Aorta (tissue), 5 donors: ENCODE data around the gene LAMA5. TPM values are rescaled to one million over a fixed set of nuclear protein-coding genes. Genes with fewer than 3 reads are reported as not detected.

ENCODE experiments used
- ATAC-seq: fragments of 200-7000 bp; cut with Tn5 transposase; one replicate; pipeline ENCODE4 v1.9.1; 2022; ENCODE audit warnings: moderate library complexity; ENCODE audit not compliant: low FRiP score
- DNase-seq, 2 donors: peaks; one replicate each; pipeline ENCODE4 v3.0.0-alpha.2; 2020
- H3K27ac ChIP-seq, 2 donors: one replicate each; pipeline ENCODE4 v1.5.1; 2013; ENCODE audit warnings: low read length in 2 of 2, mild to moderate bottlenecking in 2 of 2, moderate library complexity in 2 of 2, control low read depth in 1 of 2, inconsistent platforms in 1 of 2, low read depth in 1 of 2
- H3K27me3 ChIP-seq, 2 donors: one replicate each; pipeline ENCODE4 v1.6.1; 2013; ENCODE audit warnings: control low read depth in 1 of 2, low read length in 1 of 2, mild to moderate bottlenecking in 1 of 2, moderate library complexity in 1 of 2; ENCODE audit not compliant: insufficient read depth in 2 of 2, control insufficient read depth in 1 of 2
- H3K36me3 ChIP-seq, 2 donors: one replicate each; pipeline ENCODE4 v1.6.1; 2013; ENCODE audit warnings: control low read depth in 1 of 2, low read length in 1 of 2, mild to moderate bottlenecking in 1 of 2; ENCODE audit not compliant: insufficient read depth in 2 of 2, control insufficient read depth in 1 of 2
- H3K4me1 ChIP-seq, 2 donors: one replicate each; pipeline ENCODE4 v1.6.1; 2013; ENCODE audit warnings: low read length in 2 of 2, control low read depth in 1 of 2, mild to moderate bottlenecking in 1 of 2, moderate library complexity in 1 of 2; ENCODE audit not compliant: insufficient read depth in 2 of 2, control insufficient read depth in 1 of 2
- H3K4me3 ChIP-seq, 2 donors: one replicate each; pipeline ENCODE4 v1.5.1; 2013; ENCODE audit warnings: low read length in 2 of 2, control low read depth in 1 of 2, mild to moderate bottlenecking in 1 of 2
- H3K9me3 ChIP-seq: one replicate; pipeline ENCODE4 v1.6.1; 2013; ENCODE audit warnings: mild to moderate bottlenecking, low read length; ENCODE audit not compliant: control insufficient read depth
- WGBS, 2 donors: extraction: QIAGEN DNeasy Blood & Tissue Kit; methylation state at CpG; one replicate each; pipeline ENCODE4 v1.1.7; 2013; 5-methylcytosine and 5-hydroxymethylcytosine counted together
- intact Hi-C, 2 donors: fragments of 100-400 bp; cut with DNase I; formaldehyde crosslinking; loops; one replicate each; pipeline versions ENCODE4 v1.14.2 to v1.15.0; 2022
- polyA plus RNA-seq, 2 donors: library from polyadenylated mRNA; stranded (reverse); fragments of 200-250 nt; gene quantifications; one replicate each; pipeline ENCODE4 v1.2.3, GENCODE V29; 2013
- total RNA-seq, 2 donors: library from RNA; stranded (reverse); fragmentation: NEBNext Ultra II Directional; extraction: Animal tissue kit (Norgen Biotek cat#: 25700); gene quantifications; one replicate each; pipeline ENCODE4 v1.2.1, GENCODE V29; 2021
- donor health status: healthy with polysubstance abuse.
- donor health status: Bipolar disorder and iron deficiency.
- donor health status: DM: no; HTN: no; CAD: no.
- donor health status: DM: no; HTN: no; CAD: no.
- donor health status: DM: yes; HTN: yes; CAD: no.

The LAMA5 gene
- total and polyA plus RNA-seq, 4 donors, result 52.2 to 395 (median 353) TPM

- Histone ChIP-seq H3K36me3 (peaks cover 0 to 14% of the 10 kb centered on the region in 2 donors), H3K9me3 (no peaks in the 10 kb centered on the region), H3K4me1 (no peaks in the 10 kb centered on the region), H3K27me3 (no peaks in the 10 kb centered on the region), H3K27ac (no peak overlapping the region), H3K4me3 (no peak overlapping the region)
- ATAC-seq (no peak), DNase-seq (no peak)
- 88 to 89% methylated on average over 16 of the region's 16 CpGs for WGBS, 2 donors
- intact Hi-C loops, result no loop called here
These were observed 44.5 kb downstream of the LAMA5 start for GRCh38 chr20:62322492-62323041.

GRCh38 chr20:62321975-62322374 is 45.1 kb downstream of the LAMA5 start:
- H3K4me3 ChIP-seq, result no peak overlapping the region
- no peaks in the 10 kb centered on the region for H3K27me3 ChIP-seq
- intact Hi-C loops, result no loop called here
- no peak overlapping the region for H3K27ac ChIP-seq
- ATAC-seq, result no peak
- no peaks in the 10 kb centered on the region for H3K4me1 ChIP-seq
- H3K9me3 ChIP-seq, result no peaks in the 10 kb centered on the region
- no peak for DNase-seq
- WGBS, 2 donors, result 95 to 97% methylated on average over 16 of the region's 16 CpGs
- peaks cover 0 to 14% of the 10 kb centered on the region in 2 donors for H3K36me3 ChIP-seq

- no peaks in the 10 kb centered on the region for H3K4me1 ChIP-seq
- H3K27me3 ChIP-seq, result no peaks in the 10 kb centered on the region
- intact Hi-C loops, result no loop called here
- H3K36me3 ChIP-seq, result peaks cover 0 to 15% of the 10 kb centered on the region in 2 donors
- H3K4me3 ChIP-seq, result no peak overlapping the region
- no peak for ATAC-seq
- DNase-seq, result no peak
- WGBS, 2 donors, result 81 to 90% methylated on average over 5 to 7 of the region's 7 CpGs
- H3K27ac ChIP-seq, result no peak overlapping the region
- H3K9me3 ChIP-seq, result no peaks in the 10 kb centered on the region
These were observed 45.6 kb downstream of the LAMA5 start for GRCh38 chr20:62321521-62321948.

GRCh38 chr20:62320581-62321354 is 46.3 kb downstream of the LAMA5 start:
- WGBS, 2 donors, result 87 to 89% methylated on average over 21 to 22 of the region's 22 CpGs
- Histone ChIP-seq H3K4me1 (no peaks in the 10 kb centered on the region), H3K4me3 (no peak overlapping the region), H3K27me3 (no peaks in the 10 kb centered on the region), H3K36me3 (peaks cover 0 to 15% of the 10 kb centered on the region in 2 donors), H3K9me3 (no peaks in the 10 kb centered on the region), H3K27ac (no peak overlapping the region)
- DNase-seq (no peak), ATAC-seq (no peak)
- intact Hi-C loops, result no loop called here

- ATAC-seq, result no peak
- intact Hi-C loops, result no loop called here
- 82 to 85% methylated on average over 29 of the region's 29 CpGs for WGBS, 2 donors
These were observed 47.7 kb downstream of the LAMA5 start for GRCh38 chr20:62319346-62319909.

GRCh38 chr20:62318400-62319345 is 48.4 kb downstream of the LAMA5 start:
- Histone ChIP-seq H3K27ac (no peak overlapping the region), H3K27me3 (no peaks in the 10 kb centered on the region), H3K4me3 (no peak overlapping the region), H3K9me3 (no peaks in the 10 kb centered on the region), H3K4me1 (no peaks in the 10 kb centered on the region), H3K36me3 (peaks cover 0 to 14% of the 10 kb centered on the region in 2 donors)
- no peak for DNase-seq
- 91 to 93% methylated on average over 35 to 36 of the region's 36 CpGs for WGBS, 2 donors
- ATAC-seq, result no peak
- intact Hi-C loops, result no loop called here

More at GRCh38 chr20:62319346-62319909, 47.7 kb downstream of the LAMA5 start:
- DNase-seq, result no peak
- no peaks in the 10 kb centered on the region for H3K4me1 ChIP-seq
- H3K27me3 ChIP-seq, result no peaks in the 10 kb centered on the region
- peaks cover 0 to 13% of the 10 kb centered on the region in 2 donors for H3K36me3 ChIP-seq
- no peak overlapping the region for H3K4me3 ChIP-seq
- no peak overlapping the region for H3K27ac ChIP-seq
- no peaks in the 10 kb centered on the region for H3K9me3 ChIP-seq

GRCh38 chr20:62317167-62317655 is 49.9 kb downstream of the LAMA5 start:
- no peak for ATAC-seq
- DNase-seq, result no peak
- H3K27me3 ChIP-seq, result no peaks in the 10 kb centered on the region
- H3K4me1 ChIP-seq, result no peaks in the 10 kb centered on the region
- no peaks in the 10 kb centered on the region for H3K9me3 ChIP-seq
- no peak overlapping the region for H3K27ac ChIP-seq
- WGBS, 2 donors, result 80 to 84% methylated on average over 18 of the region's 18 CpGs
- peaks cover 0 to 15% of the 10 kb centered on the region in 2 donors for H3K36me3 ChIP-seq
- intact Hi-C loops, result no loop called here
- no peak overlapping the region for H3K4me3 ChIP-seq
